Measurements from ENCODE around the gene GANAB. TPM values are rescaled to one million over a fixed set of nuclear protein-coding genes. Genes with fewer than 3 reads are reported as not detected.

The GANAB gene
- total and polyA plus RNA-seq, 2 of the 4 experiments (the other 2 are of a cell fraction): 209 to 344 TPM

- no peak for TF ChIP-seq POLR2A (IDR thresholded peaks at IDR 0.05; ENCODE audit: low read depth, low read length)
- TF ChIP-seq SMC3 (IDR thresholded peaks at IDR 0.05; ENCODE audit: low read depth, low read length): no peak
- no peak for TF ChIP-seq RCOR1 (IDR thresholded peaks at IDR 0.05; ENCODE audit: insufficient replicate concordance, low read length)
- TF ChIP-seq RAD21 (IDR thresholded peaks at IDR 0.05; ENCODE audit: low read length): no peak
- no peak for TF ChIP-seq MXI1 (IDR thresholded peaks at IDR 0.05; ENCODE audit: borderline replicate concordance, low read depth, low read length)
These were observed 36.0 kb downstream of the GANAB start (continued) for GRCh38 chr11:62610403-62610802.

- H2BK15ac ChIP-seq (ENCODE audit: low read depth, low read length): no peak overlapping the region
- H3K14ac ChIP-seq (replicated peaks; ENCODE audit: low read depth, low read length): no peak overlapping the region
- no peak overlapping the region for H3K4ac ChIP-seq (ENCODE audit: low read depth, low read length)
- H3K27ac ChIP-seq (ENCODE audit: insufficient read depth, low read length): no peak overlapping the region
- no peaks in the 10 kb centered on the region for H3K9me1 ChIP-seq (ENCODE audit: insufficient read depth, low read length)
- no peaks in the 10 kb centered on the region for H3K27me3 ChIP-seq (ENCODE audit: control insufficient read depth, insufficient read depth, low read length)
- no peak overlapping the region for H4K5ac ChIP-seq (ENCODE audit: low read depth, low read length)
- 95% methylated on average over 4 of the region's 12 CpGs; no CpG with 5 or more reads in 1 of the 2 experiments for WGBS, 2 experiments (ENCODE audit: extremely low coverage in 2 of 2, insufficient read length in 1 of 2)
- intact Hi-C loops (cut with micrococcal nuclease) (no loop called here), dilution Hi-C loops (cut with HindIII; ENCODE audit: low sequenced_read_pairs, unreplicated experiment) (no loop called here), in situ Hi-C loops (cut with MboI; ENCODE audit: low sequenced_read_pairs) (no loop called here)
- H3K23ac ChIP-seq (ENCODE audit: low read depth, low read length): no peak overlapping the region
- H4K91ac ChIP-seq (ENCODE audit: insufficient read depth, low read depth, low read length): no peak overlapping the region
- H3K4me3 ChIP-seq (ENCODE audit: insufficient read depth, low read depth, low read length): no peak overlapping the region
- no peak overlapping the region for H2BK120ac ChIP-seq (ENCODE audit: low read depth, low read length)
- no peak overlapping the region for H4K8ac ChIP-seq (ENCODE audit: low read depth in 2 of 2, low read length in 2 of 2)
- ATAC-seq (ENCODE audit: low read depth) (no peak), DNase-seq (no peak)
- no peak overlapping the region for H2BK20ac ChIP-seq (ENCODE audit: low read depth, low read length)
- H3K18ac ChIP-seq (ENCODE audit: low read depth, low read length): no peak overlapping the region
- peaks cover 7% of the 10 kb centered on the region for H4K20me1 ChIP-seq (ENCODE audit: insufficient read depth, low read length)
- no peaks in the 10 kb centered on the region for H3K9me3 ChIP-seq (ENCODE audit: control insufficient read depth, insufficient read depth, low read length)
- no peak overlapping the region for H2AK9ac ChIP-seq (replicated peaks; ENCODE audit: low read depth, low read length, poor library complexity)
- H3K9ac ChIP-seq (ENCODE audit: low read depth, low read length): no peak overlapping the region
- ChIA-PET CTCF (no interaction called here), POLR2A (ENCODE audit: unreplicated experiment) (no interaction called here)
- no peak overlapping the region for H3K56ac ChIP-seq (ENCODE audit: extremely low read depth, insufficient read depth, low read length)
- peaks cover 33% of the 10 kb centered on the region for H3K36me3 ChIP-seq (ENCODE audit: control insufficient read depth, insufficient read depth, low read length)
- no peak overlapping the region for H2BK5ac ChIP-seq (ENCODE audit: low read depth, low read length, poor library complexity, severe bottlenecking)
- H3K4me1 ChIP-seq (ENCODE audit: control insufficient read depth, insufficient read depth, low read length): peaks cover 10% of the 10 kb centered on the region
- no peak overlapping the region for H3K4me2 ChIP-seq (ENCODE audit: low read depth, low read length)
- H3K79me1 ChIP-seq (ENCODE audit: low read depth in 1 of 2, low read length in 2 of 2): peaks cover 14 to 25% of the 10 kb centered on the region in 2 experiments; a peak in 3 of 4 replicates
- no peak overlapping the region for H2AK5ac ChIP-seq (ENCODE audit: low read depth, low read length)
- no TSS peak for BruUV-seq (replicated peaks)
- no peak overlapping the region for H2AFZ ChIP-seq (replicated peaks; ENCODE audit: low read length, poor library complexity)
- TF ChIP-seq USF2 (IDR thresholded peaks at IDR 0.05; ENCODE audit: low read depth, low read length): no peak
- TF ChIP-seq CHD1 (IDR thresholded peaks at IDR 0.05; ENCODE audit: low read depth, low read length): no peak
- no peak for TF ChIP-seq POLR2A (IDR thresholded peaks at IDR 0.05; ENCODE audit: low read depth, low read length)
- no peak for TF ChIP-seq BHLHE40 (IDR thresholded peaks at IDR 0.05; ENCODE audit: low read depth, low read length)
- TF ChIP-seq MXI1 (IDR thresholded peaks at IDR 0.05; ENCODE audit: borderline replicate concordance, low read depth, low read length): no peak
- TF ChIP-seq RAD21 (IDR thresholded peaks at IDR 0.05; ENCODE audit: low read length): no peak
- no peak for TF ChIP-seq MAFK (IDR thresholded peaks at IDR 0.05; ENCODE audit: low read depth, low read length)
- no peak for TF ChIP-seq RFX5 (IDR thresholded peaks at IDR 0.05; ENCODE audit: low read depth, low read length)
- TF ChIP-seq CEBPB (IDR thresholded peaks at IDR 0.05; ENCODE audit: low read depth, low read length): no peak
- no peak for TF ChIP-seq NFE2L2 (IDR thresholded peaks at IDR 0.05; ENCODE audit: low read depth, low read length)
- no peak for TF ChIP-seq CTCF (conservative IDR thresholded peaks at IDR 0.05; ENCODE audit: low read depth, low read length)
- TF ChIP-seq ELK1 (IDR thresholded peaks at IDR 0.05; ENCODE audit: borderline replicate concordance, low read depth, low read length): no peak
- TF ChIP-seq MAZ (IDR thresholded peaks at IDR 0.05; ENCODE audit: borderline replicate concordance, low read depth, low read length): no peak
These were observed 37.6 kb downstream of the GANAB start for GRCh38 chr11:62608776-62609175.
